Liver (tissue), 9 donors: ENCODE results near the gene SYF2. TPM values are rescaled to one million over a fixed set of nuclear protein-coding genes. Genes with fewer than 3 reads are reported as not detected.
A peak's percentile ranks its signal among the peaks of the same experiment; 100 is the strongest.
"Not testable (repeated sequence)": the region's sequence is repeated elsewhere in the genome, so short reads cannot be mapped to it uniquely, and the experiment has no call there.

ENCODE experiments used
- DNase-seq: peaks from one replicate; pipeline ENCODE4 v3.0.0-alpha.2; 2017; ENCODE audit warnings: low spot score
- H3K27ac ChIP-seq, 2 donors: one replicate each; pipeline ENCODE4 v1.7.0; 2013; ENCODE audit warnings: inconsistent platforms in 2 of 2, low read length in 2 of 2, control low read depth in 1 of 2, low read depth in 1 of 2, mild to moderate bottlenecking in 1 of 2
- H3K27me3 ChIP-seq, 4 donors: one replicate each; pipeline versions ENCODE4 v1.6.1 to v1.7.0; 2013; ENCODE audit warnings: low read length in 3 of 4, inconsistent platforms in 1 of 4, mild to moderate bottlenecking in 1 of 4, moderate library complexity in 1 of 4; ENCODE audit not compliant: control insufficient read depth in 4 of 4, insufficient read depth in 4 of 4
- H3K36me3 ChIP-seq, 4 donors: one replicate each; pipeline versions ENCODE4 v1.6.1 to v1.7.0; 2013; ENCODE audit warnings: low read length in 3 of 4, mild to moderate bottlenecking in 3 of 4, low read depth in 1 of 4, moderate library complexity in 1 of 4; ENCODE audit not compliant: control insufficient read depth in 4 of 4, insufficient read depth in 3 of 4
- H3K4me1 ChIP-seq, 4 donors: one replicate each; pipeline versions ENCODE4 v1.6.1 to v1.7.0; 2013; ENCODE audit warnings: low read length in 3 of 4, mild to moderate bottlenecking in 3 of 4, moderate library complexity in 1 of 4; ENCODE audit not compliant: control insufficient read depth in 4 of 4, insufficient read depth in 4 of 4
- H3K4me3 ChIP-seq, 3 donors: one replicate each; pipeline versions ENCODE4 v1.6.1 to v1.7.0; 2013; ENCODE audit warnings: low read length in 3 of 3, control low read depth in 1 of 3, low read depth in 1 of 3, mild to moderate bottlenecking in 1 of 3
- H3K9ac ChIP-seq, 2 donors: one replicate each; pipeline ENCODE4 v1.7.0; 2013; ENCODE audit warnings: low read length in 2 of 2, mild to moderate bottlenecking in 2 of 2, moderate library complexity in 2 of 2, control low read depth in 1 of 2, low read depth in 1 of 2
- H3K9me3 ChIP-seq, 4 donors: one replicate each; pipeline versions ENCODE4 v1.6.1 to v1.7.0; 2013; ENCODE audit warnings: low read length in 3 of 4; ENCODE audit not compliant: control insufficient read depth in 4 of 4
- ATF3 ChIP-seq: IDR thresholded peaks from 2 replicates; pipeline ENCODE4 v1.6.1; 2016; ENCODE audit warnings: antibody characterized with exemption
- CTCF ChIP-seq: fragments of 150-350 bp; IDR thresholded peaks from 2 replicates; pipeline ENCODE4 v1.5.1; 2017; ENCODE audit warnings: improper control_type of control experiment, low read depth, low read length; ENCODE audit not compliant: missing input control
- EGR1 ChIP-seq, 2 donors: IDR thresholded peaks; 2 replicates each; pipeline ENCODE4 v1.6.1; 2016 to 2018; ENCODE audit warnings: antibody characterized with exemption in 2 of 2, low read depth in 2 of 2
- FOXA1 ChIP-seq: IDR thresholded peaks from 2 replicates; pipeline ENCODE4 v1.6.1; 2016; ENCODE audit warnings: antibody characterized with exemption
- FOXA2 ChIP-seq: IDR thresholded peaks from 2 replicates; pipeline ENCODE4 v1.6.1; 2016; ENCODE audit warnings: antibody characterized with exemption
- GABPA ChIP-seq, 2 donors: IDR thresholded peaks in 1 of 2; conservative IDR thresholded peaks in 1 of 2; 2 replicates each; pipeline ENCODE4 v1.6.1; 2016; ENCODE audit warnings: antibody characterized with exemption in 2 of 2, mild to moderate bottlenecking in 1 of 2, moderate library complexity in 1 of 2
- HNF4A ChIP-seq, 2 donors: conservative IDR thresholded peaks; 2 replicates each; pipeline ENCODE4 v1.6.1; 2016; ENCODE audit warnings: antibody characterized with exemption in 2 of 2, mild to moderate bottlenecking in 2 of 2
- HNF4G ChIP-seq: IDR thresholded peaks from 2 replicates; pipeline ENCODE4 v1.6.1; 2016; ENCODE audit warnings: antibody characterized with exemption
- JUND ChIP-seq, 2 donors: IDR thresholded peaks; 2 replicates each; pipeline ENCODE4 v1.6.1; 2016; ENCODE audit warnings: antibody characterized with exemption in 2 of 2
- MAX ChIP-seq: IDR thresholded peaks from 2 replicates; pipeline ENCODE4 v1.6.1; 2016; ENCODE audit warnings: antibody characterized with exemption
- NR2F2 ChIP-seq: IDR thresholded peaks from 2 replicates; pipeline ENCODE4 v1.6.1; 2016; ENCODE audit warnings: antibody characterized with exemption
- RAD21 ChIP-seq, 2 donors: IDR thresholded peaks; 2 replicates each; pipeline ENCODE4 v1.6.1; 2016; ENCODE audit warnings: antibody characterized with exemption in 2 of 2, mild to moderate bottlenecking in 2 of 2
- REST ChIP-seq: IDR thresholded peaks from 2 replicates; pipeline ENCODE4 v1.6.1; 2016; ENCODE audit warnings: antibody characterized with exemption, mild to moderate bottlenecking
- RXRA ChIP-seq, 2 donors: IDR thresholded peaks; 2 replicates each; pipeline ENCODE4 v1.6.1; 2017 to 2018; ENCODE audit warnings: antibody characterized with exemption in 2 of 2, mild to moderate bottlenecking in 1 of 2
- SP1 ChIP-seq: IDR thresholded peaks from 2 replicates; pipeline ENCODE4 v1.6.1; 2018; ENCODE audit warnings: antibody characterized with exemption, mild to moderate bottlenecking
- TAF1 ChIP-seq: conservative IDR thresholded peaks from 2 replicates; pipeline ENCODE4 v1.6.1; 2016; ENCODE audit warnings: antibody characterized with exemption, mild to moderate bottlenecking
- YY1 ChIP-seq: IDR thresholded peaks from 2 replicates; pipeline ENCODE4 v1.6.1; 2016; ENCODE audit warnings: antibody characterized with exemption, mild to moderate bottlenecking
- ZBTB33 ChIP-seq: IDR thresholded peaks from 2 replicates; pipeline ENCODE4 v1.6.1; 2016; ENCODE audit warnings: antibody characterized with exemption
- WGBS: extraction: QIAGEN DNeasy Blood & Tissue Kit; methylation state at CpG from one replicate; pipeline ENCODE4 v1.1.7; 2013; 5-methylcytosine and 5-hydroxymethylcytosine counted together
- polyA plus RNA-seq, 2 donors: library from polyadenylated mRNA; stranded (reverse) in 1 of 2; unstranded in 1 of 2; fragments of 200-250 nt in 1 of 2; fragments of >200 nt in 1 of 2; fragmentation: Nextera tagmentation in 1 of 2; extraction: Ambion mirVana in 1 of 2; gene quantifications; one replicate each; pipeline versions ENCODE4 v1.2.1 to v1.2.3, GENCODE V29; 2013 to 2015
- total RNA-seq, 2 donors: library from RNA; depleted of rRNA; stranded (reverse); fragments of >200 nt; gene quantifications; one replicate each; pipeline ENCODE4 v1.2.3, GENCODE V29; 2014
- donor health status: healthy.
- donor health status: healthy.
- donor health status: healthy.
- donor health status: healthy.
- donor health status: healthy.

Gene SYF2
- total RNA-seq: 10 to 100 TPM; 12.0 to 13.0 TPM
- polyA plus RNA-seq: 10 to 100 TPM; 17.5 to 24.0 TPM

GRCh38 chr1:25232027-25232865 is at the start of gene SYF2:
TSS of gene SYF2 (minus strand) at chr1:25232502. CDS start at chr1:25232467, 35 bp downstream.
- peak; percentile 89 for DNase-seq
- under 1% methylated on average over 54 of the region's 54 CpGs for WGBS
- Histone ChIP-seq H3K9me3 (no peaks in the 10 kb centered on the region), H3K36me3 (peaks cover 3 to 27% (median 24%) of the 10 kb centered on the region in 4 donors), H3K4me3 (peak within 1 kb of the TSS; percentile 91 to 99 (median 98)), H3K27ac (peak within 1 kb of the TSS; percentile 81 to 86), H3K4me1 (peaks cover 0 to 24% (median 16%) of the 10 kb centered on the region in 4 donors), H3K27me3 (no peaks in the 10 kb centered on the region), H3K9ac (peak within 1 kb of the TSS; percentile 69 to 94)
- TF ChIP-seq HNF4G (no peak), ATF3 (peak; percentile 35), RXRA (IDR thresholded peaks at IDR 0.05) (no peak), GABPA (IDR thresholded peaks at IDR 0.05 in 1 of 2, conservative IDR thresholded peaks at IDR 0.05 in 1 of 2) (peak; percentile 96 to 98), TAF1 (peak; percentile 86), MAX (peak; percentile 58), ZBTB33 (peak; percentile 41), REST (peak; percentile 43), FOXA2 (no peak), RAD21 (IDR thresholded peaks at IDR 0.05) (no peak), JUND (IDR thresholded peaks at IDR 0.05) (peak in 1 of 2 donors; percentile 15), SP1 (peak; percentile 54), CTCF (no peak), NR2F2 (no peak), HNF4A (conservative IDR thresholded peaks at IDR 0.05) (no peak), FOXA1 (no peak), YY1 (peak; percentile 96), EGR1 (IDR thresholded peaks at IDR 0.05; ENCODE audit: low read depth in 2 of 2) (peak; percentile 44 to 71)

- H3K36me3 ChIP-seq, H3K27ac ChIP-seq, H3K4me3 ChIP-seq, H3K9ac ChIP-seq, DNase-seq, H3K27me3 ChIP-seq, H3K4me1 ChIP-seq, H3K9me3 ChIP-seq: not testable (repeated sequence)
- 86% methylated on average over 4 of the region's 5 CpGs for WGBS
Measured at GRCh38 chr1:25279693-25280111, 47.4 kb upstream of the SYF2 start.

GRCh38 chr1:25278790-25279189 is 46.5 kb upstream of the SYF2 start:
- DNase-seq, H3K9me3 ChIP-seq, H3K27ac ChIP-seq, H3K4me3 ChIP-seq, H3K27me3 ChIP-seq, H3K4me1 ChIP-seq, H3K9ac ChIP-seq, H3K36me3 ChIP-seq: not testable (repeated sequence)
- WGBS: 63% methylated on average over 4 of the region's 8 CpGs
